Stimulated activated CD4-positive, alpha-beta T cell treated with anti-CD3 and anti-CD28 coated beads, Interleukin-1b, Interleukin-23, amount 100 ng/mL, for 1 hour (primary cell): ENCODE data around the gene CLEC16A.

Experiments
- DNase-seq, 2 donors: peaks; one replicate each; pipeline ENCODE4 v3.0.0-alpha.2; 2020; ENCODE audit warnings: low read depth in 2 of 2

Gene CLEC16A

DNA sequence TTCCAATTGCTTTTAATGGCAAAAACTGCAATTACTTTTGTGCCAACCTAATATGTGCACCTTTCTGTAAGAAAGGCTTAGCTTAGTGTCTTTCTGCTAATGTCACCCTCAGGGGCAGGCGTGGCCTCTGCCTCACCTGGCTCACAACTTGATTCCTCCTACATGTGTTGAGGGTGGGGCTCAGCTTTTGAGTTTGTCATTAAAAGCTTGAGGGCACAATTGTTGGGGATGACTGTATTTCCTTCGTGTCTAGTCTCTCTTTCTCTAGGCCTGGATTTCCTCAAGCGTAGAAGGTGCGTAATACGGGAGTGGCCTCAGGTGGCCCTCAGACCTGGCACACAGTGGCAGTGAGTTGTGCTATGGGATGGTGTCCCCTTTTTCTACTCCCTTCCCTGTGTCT lies 94.4 kb downstream of the CLEC16A start:
- DNase-seq = no peak

DNA sequence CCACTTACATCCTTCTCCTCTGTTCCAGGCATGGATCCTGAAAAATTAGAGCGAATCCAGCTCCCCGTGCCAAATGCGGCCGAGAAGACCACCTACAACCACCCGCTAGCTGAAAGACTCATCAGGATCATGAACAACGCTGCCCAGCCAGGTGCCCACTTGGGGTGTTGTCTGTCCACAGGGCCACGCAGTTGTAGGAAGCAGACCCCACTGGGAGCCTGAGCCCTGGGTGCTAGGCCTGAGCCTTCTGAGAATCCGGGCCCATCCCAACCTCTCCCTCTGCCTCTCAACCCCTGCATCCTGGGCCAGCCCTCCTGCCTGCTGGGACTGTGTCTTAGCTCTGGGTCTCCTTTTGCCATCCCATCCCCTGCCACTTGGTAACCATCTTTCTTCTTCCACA lies 95.4 kb downstream of the CLEC16A start:
- DNase-seq = no peak

DNA sequence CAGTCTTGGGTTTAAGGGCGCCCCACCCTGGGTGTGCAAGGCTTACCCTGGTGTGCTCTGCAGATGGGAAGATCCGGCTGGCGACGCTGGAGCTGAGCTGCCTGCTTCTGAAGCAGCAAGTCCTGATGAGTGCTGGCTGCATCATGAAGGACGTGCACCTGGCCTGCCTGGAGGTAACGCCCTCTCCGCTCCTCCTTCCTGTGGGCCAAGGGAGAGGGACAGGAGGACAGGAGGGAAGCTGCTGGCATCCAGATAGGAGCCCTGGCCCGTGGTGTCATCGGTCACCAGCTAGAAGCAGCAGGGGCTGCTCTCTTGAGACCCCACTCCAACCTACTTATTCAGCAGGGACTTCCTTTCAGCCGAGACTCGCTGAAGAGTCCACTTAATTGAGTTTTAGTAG lies 97.8 kb downstream of the CLEC16A start:
- DNase-seq = no peak

DNA sequence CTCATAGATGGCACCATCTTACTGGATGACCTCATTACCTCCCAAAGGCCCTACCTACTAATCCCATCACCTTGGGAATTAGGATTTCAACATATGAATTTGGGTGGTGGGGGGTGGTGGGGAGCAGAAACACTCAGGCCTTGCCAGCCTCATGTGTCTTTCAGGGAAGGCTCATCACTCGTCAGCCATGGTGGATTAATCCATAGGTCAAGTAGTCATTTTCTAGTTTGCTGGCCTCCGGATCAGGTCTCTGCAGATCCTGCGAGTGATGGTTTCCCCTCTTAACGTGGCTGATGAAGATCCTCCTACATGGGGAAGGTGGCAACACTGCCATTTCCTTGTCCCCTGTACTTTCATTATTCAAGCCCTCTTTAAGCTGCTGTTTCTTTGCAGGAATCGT lies 101.1 kb downstream of the CLEC16A start:
- no peak for DNase-seq

DNA sequence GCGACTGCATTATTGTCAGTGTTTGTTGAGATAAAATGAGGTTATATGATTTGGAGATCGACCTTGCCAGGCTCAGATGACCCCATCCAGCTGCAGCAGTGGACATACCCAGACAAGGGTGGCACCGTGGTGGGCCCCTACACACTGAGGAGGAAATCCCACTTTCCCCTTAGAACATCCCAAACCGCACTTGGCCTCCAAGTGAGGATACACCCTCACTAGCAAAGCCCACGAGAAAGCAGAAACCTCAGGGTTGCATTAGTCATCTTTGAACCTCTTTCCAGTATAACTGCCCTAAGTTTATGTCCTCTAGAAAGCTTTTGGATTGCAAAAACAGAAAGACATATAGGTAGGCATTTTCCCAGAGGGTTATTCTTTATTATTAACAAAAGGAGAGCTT lies 101.5 kb downstream of the CLEC16A start:
- DNase-seq = no peak

DNA sequence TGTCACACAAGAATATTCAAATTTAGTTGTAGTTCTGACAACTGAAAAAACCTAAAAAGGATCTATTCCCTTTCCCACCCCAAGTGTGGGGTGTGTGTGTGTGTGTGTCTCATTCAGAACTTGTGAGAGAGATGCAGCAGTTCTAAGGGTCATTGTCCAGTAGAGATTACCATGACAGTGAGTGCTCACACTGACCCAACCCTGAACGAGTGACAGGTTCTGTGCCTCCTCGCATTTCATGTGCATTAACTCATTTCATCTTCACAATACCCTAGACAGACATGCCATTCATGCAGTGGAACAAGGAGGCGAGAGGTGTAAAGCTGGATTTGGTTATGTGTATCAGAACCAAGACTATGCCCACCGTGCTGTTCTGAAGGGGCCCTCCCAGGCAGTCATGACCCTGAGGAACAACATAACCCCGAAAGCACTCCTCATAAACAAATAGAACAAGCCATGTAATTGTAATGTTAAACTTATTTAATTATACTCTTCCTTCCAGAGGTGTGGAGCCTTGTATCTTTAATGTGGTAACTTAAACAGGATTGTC lies 102.1 kb downstream of the CLEC16A start:
- no peak for DNase-seq

DNA sequence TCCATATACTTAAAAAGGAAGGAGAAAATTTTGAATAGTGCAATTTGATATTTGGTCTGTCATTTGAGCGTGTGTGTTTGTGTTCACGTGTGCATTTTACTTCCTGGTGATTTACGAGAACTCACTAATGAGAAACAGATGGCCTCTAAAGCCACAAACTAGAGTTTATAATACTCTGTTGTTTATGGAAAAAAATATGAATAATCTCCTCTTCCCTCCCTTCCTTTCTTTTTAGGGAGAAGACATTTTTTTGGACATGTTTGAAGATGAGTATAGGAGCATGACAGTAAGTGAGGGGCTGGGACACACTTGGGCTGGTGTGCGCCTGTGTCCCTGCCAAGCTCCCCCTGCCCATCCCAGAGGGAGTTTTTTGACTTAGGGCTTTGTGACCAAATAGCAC lies 102.7 kb downstream of the CLEC16A start:
- DNase-seq = no peak

DNA sequence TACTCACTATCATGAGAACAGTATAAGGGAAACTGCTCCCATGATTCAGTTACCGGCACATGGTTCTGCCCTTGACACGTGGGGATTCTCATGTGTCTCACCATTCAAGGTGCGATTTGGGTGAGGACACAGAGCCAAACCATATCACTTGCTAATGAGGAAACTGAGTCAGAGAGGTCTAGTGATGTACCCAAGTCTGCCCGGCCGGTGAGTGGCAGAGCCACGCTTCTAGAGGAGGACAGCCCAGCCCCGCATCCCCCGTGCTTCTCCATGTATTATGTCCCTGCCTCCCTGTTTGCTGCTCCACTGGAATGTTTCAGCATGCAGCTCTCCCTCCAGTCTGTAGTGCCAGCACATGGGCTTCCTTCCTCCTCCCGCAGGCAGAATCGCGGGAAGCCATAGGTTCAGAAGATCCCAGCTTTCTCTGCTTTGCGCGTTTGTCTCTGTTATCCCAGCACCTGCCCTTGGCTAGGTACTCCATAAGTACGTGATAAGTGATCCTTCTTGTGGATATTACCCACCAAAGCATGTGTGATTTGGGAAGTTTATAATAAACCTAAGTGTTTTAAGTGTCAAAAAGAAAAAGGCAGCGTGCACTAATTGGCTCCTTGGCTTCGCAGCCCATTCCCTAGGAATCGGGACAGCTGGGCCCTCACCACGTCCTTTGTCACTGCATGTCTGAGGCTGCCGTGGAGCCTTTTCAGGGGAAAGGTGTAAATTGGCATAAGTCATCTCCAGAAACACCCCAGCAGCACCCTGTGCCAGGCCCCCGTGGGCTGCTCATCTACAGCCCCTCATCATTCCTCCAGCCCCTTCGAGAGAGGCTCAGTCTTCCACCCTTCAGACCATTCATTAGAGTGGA lies 103.8 kb downstream of the CLEC16A start:
- no peak for DNase-seq

DNA sequence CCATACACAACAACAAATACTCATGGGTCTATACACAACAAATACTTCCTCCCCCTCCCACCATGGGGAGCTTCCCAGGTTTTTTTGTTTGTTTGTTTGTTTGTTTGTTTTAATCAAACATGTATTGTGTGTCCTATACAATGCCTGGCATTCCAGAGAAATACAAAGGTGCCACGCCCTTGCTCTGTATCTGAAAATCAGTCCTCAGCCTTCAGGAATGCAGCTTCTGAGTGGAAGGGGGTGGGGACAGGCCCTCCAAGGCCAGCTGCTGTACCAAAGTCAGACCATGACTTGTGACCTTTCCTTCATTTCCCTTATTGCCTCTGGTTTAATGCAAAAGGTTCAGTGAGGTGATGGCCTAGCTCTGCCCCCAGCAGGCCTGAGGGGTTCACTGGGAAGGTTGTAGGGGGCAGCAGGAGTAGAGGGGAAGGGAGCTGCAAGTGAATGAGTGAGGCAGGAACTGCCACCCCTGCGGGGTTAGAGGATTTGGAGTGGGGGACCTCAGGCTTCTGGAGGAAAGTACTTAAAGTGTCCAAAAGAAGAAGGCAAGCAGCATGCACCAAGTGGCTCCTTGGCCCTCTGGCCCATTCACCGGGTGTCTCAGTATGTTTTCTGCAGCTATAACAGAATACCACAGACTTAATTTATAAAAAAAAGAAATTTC lies 105.2 kb downstream of the CLEC16A start:
- no peak for DNase-seq

DNA sequence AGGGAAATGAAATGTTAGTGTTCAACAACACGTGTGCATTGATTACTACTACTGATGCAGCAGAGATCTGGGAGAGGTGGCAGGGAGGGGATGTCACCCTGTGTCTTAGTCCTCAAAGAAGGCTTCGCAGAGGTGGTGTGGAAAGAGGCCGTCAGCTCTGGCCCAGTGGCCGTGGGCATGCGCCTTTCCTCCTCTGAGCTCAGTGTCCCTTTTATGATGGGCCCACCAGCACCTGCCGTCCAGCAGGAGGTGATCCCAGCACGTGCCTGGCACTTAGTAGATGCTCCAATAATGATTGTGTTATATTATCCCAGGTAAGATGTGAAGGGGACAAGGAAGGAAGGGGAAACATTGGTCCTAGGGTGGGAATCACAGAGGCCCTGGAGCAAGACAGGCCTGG lies 106.2 kb downstream of the CLEC16A start:
- no peak for DNase-seq

DNA sequence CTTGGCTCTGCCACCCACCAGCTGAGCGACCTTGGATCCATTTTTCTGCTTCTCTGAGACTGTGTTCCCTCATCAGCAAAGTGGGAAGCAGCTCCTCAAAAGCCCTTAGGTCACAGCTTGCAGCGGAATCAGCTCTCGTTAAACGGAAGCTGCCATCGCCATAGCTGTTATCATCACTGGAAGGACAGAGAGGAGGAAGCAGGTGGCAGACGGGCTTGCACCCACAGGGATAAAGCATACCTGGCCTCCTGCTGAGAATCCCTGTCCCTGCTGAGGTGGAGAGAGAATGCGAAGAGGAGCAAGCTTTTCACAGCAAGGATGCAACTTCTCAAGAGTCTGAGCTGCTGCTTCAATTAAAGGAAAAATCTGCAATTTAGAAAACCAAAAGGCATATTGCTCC lies 106.6 kb downstream of the CLEC16A start:
- no peak for DNase-seq

DNA sequence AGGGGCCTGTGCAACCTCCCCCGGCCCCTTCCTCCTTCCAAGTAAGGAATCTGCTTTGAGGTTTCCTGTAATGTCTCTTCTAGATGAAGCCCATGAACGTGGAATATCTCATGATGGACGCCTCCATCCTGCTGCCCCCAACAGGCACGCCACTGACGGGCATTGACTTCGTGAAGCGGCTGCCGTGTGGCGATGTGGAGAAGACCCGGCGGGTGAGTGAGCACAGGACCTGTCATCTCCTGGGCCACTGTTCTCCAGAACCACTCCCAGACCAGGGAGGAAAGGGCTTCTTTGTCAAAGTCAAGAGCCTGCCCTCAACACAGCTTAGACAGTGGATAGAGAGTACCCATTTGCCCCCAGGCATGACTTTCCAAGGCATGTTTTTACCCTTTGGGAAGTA lies 107.1 kb downstream of the CLEC16A start:
- no peak for DNase-seq

DNA sequence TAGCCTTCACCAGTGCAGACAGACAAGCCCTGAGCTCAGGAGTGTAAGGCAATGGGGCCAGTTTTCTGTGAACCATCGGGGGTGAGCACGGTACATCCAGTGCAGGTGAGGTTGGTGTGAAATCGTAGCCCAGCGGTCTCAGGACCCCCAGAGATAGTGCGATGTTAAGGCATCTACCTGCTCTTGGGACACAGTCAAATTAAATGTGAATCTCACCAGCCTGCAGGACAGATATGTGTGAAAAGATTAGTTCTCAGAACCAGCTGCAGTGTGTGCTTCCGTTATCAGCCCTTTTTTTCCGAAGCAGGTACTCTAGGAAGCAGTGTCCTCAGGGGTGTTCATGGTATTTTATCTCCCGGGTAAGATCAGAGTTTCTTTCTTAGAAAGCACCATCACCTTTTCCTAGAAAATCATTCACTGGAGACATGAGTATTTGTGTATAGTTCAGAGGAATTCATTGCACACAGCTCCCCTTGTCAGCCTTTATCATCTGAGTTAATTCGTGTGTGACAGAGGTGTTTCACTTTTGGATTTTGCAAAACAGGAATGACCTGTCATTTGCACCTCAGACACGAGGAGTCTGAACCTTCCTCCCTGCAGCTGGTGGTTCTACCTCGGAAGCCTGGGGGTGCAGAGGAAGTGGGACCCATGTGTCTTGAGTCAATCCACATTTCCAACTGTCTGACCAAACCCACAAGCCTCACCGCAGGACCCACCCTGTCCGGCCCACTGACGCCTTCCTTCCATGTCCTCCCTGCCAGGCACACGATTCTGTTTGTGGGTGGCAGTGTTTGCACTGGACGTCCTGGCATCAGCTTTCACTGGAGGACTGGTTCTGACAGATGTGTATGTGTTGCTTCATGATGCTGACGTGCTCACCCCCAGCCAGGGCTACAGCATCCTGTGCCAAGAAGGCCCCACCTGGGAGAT lies 107.8 kb downstream of the CLEC16A start:
- DNase-seq = no peak

DNA sequence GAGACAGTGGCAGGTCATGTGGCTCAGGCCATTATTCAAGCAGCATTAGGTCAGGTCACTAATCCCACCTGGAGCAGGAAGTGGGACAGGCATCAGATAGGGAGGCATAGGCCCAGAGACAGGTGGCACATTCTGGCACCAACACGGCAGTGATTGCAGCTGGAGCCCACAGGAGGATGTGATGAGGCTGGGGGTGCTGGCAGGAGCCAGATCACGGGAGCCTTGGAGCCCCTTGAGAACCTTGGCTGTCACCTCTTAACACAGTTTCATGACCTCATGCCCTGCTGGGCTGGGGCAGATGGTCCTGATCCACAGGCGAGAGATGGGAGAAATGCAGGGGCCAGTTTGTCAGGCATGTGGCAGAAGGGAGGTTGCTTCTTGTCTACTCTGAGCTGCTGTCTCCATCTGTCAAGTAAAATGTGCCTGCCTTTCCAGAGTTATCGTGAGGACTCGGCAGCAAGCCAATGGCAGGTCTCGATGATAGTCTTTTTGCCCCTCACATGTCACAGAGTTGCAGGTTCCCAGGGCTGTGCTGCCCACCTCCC lies 109.6 kb downstream of the CLEC16A start:
- DNase-seq = no peak

DNA sequence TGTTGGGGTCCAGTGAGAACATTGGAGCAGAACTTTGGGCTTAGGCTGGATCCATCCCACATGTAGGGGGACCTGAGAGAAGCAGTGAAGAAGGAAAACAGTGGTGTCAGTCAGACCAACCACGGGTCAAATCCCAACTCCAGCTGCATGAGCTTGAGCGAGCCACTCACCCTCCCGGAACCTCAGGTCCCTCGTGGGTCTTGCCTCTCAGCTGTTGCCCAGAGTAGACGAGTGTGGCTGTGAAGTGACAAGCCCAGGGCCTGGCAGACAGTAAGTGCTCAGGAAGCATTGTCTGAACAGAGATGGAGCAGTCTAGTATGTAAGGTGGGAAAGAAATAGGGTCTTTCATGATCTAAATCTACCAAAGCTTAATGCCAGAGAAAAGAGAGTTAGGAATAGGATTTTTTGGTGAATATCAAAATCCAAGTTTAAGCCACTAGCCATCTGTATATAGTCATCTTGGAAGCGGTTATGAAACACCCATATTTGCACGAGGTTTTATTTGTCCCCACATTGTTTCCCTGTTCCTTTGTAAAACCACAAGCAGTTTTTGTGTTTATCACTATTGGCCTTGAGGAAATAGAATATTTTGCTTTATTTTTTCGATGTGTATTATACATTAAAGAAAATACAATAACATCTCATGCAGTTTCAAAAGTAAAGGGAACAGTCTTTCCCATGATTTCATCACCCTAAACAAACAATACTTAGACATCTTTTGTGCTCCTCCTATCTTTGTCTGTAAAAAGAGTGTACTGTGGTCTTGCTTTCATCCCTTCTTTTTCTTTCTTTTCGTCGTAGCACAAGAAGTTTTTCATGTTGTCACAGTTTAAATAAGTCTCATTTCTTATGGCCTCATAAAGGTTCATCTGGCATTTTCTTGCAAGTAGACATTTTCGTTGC lies 112.0 kb downstream of the CLEC16A start:
- no peak for DNase-seq

DNA sequence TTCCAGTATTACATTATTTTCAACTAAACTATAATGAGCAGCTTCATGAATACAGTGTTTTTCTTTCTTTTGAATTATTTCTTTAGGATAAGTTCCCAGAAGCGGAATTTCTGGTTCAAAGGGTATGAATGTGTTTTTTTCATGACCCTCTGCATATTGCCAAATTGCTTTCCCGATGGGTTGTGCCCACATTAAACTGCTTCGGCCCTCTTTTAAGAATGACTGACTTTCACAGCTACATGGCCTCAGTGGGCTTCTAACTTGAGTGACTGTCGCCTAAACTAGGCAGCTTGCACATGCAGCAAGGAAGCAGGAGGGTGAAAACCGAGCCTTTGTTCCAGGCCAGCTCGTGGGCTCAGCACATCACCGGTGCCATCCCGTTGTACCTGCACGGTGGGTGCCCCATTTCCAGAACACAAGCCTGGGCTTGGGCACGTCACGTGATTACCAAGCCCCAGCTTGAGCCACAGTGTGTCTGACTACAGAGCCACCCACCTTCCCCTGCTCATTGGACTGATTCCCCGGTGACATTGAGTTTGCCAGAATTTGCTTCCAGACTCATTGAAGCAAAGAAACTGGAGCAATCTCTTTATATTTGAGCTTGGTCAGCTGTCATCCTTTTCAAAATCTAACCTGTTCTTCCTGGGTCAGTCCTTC lies 112.8 kb downstream of the CLEC16A start:
- no peak for DNase-seq

DNA sequence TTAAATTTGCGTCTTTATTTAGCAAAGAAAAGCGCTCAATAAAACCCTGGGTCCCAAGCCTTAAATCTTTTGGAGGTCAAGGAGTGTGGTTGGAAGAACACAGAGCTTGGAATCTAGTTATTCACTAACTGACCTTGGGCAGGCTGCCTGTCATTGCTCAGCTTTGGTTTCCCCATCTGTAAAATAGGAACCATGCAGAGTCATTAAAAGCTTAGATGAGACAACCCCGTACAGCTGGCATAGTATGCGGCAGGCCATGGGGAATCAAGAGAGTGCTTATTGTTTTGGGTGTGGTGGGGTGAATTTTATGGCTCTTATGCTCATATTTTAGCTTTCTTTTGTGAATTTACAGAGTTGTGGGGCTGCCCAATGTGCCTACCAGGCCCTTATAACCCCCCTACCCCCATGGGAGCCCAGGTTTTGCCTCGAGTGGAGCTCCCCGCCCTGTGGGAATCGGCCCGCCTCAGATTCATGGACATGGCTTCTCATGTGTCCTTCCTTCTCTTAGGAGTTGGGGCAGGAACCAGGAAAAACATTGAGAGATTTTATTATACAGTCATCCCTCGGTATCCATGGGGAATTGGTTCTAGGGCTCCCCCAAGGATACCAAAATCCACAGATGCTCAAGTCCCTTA lies 113.5 kb downstream of the CLEC16A start:
- no peak for DNase-seq

DNA sequence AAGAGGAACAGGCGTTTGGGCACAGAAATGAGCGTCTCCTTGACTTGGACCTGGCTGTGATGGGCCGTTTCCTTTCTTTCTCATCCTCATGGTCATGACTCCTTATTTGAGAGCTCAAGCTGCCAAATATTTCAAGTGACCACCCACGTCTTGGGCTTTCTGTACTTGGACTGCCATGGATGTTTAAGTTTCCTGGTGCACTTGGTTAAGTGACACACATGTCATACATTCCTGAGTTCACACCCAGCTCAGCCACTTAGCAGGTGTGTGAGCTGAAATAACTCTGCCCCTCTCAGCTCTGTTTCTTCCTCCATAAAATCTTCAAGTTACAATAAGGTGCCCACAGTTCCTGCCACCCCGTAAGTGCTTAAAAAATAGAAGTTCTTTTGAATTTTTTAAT lies 114.5 kb downstream of the CLEC16A start:
- no peak for DNase-seq

DNA sequence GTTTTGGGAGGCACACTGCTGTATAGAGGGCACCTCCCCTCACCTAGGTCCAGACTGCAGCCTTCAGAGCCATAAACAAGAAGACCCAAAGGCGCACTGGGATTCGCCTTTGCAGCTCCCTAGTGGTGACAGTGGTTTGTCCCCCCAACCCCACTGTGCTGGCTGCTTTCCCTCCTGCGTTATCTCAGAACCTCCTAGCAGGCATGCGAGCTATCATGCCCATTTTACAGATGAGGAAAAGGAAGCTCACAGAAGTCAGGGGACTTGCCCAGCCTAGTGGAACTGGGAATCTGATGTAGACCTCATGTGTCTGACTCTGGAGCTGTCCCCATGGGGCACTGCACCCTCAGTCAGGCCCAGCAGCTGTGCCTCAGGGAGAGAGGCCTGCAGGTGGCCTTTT lies 115.2 kb downstream of the CLEC16A start:
- no peak for DNase-seq

DNA sequence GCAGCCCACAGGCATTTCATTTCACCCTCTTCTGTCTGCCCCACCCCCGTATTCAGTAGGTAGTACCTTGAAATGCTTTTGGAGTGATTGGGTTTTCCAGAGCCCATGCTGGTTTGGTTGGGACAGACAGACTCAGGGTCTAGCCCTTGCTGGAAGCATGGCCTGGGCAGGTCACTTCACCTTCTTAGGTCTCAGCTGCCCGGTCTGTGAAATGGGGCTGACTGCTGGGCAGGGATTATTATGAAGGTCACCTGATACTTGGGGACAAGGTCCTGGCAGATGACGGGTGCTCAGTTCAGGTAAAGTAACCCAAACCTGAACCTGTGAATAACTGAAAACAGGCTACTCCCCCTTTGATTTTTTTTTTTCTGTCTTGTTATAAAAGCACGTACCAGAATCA lies 116.0 kb downstream of the CLEC16A start:
- DNase-seq = no peak
